Gastroesophageal sphincter (tissue), 4 donors: Measurements from ENCODE around the gene GOLGB1. TPM values are rescaled to one million over a fixed set of nuclear protein-coding genes. Genes with fewer than 3 reads are reported as not detected.

Experiments used
- ATAC-seq: fragments of 150-250 bp; one replicate; pipeline ENCODE4 v1.9.1; 2016; ENCODE audit warnings: mild to moderate bottlenecking, moderate library complexity
- H3K27ac ChIP-seq, 4 donors: fragments of 200-600 bp; sonication (generic) in 3 of 4; 1 replicate in 3 of 4; 2 replicates in 1 of 4; pipeline ENCODE4 v1.5.1; 2016 to 2019
- H3K27me3 ChIP-seq: fragments of 200-600 bp; sonication (generic); one replicate; pipeline ENCODE4 v1.5.1; 2019
- H3K36me3 ChIP-seq, 2 donors: fragments of 200-600 bp; sonication (generic); one replicate each; pipeline ENCODE4 v1.5.1; 2019; ENCODE audit warnings: control low read depth in 1 of 2
- H3K4me1 ChIP-seq, 3 donors: fragments of 200-600 bp; sonication (generic); 1 replicate in 2 of 3; 2 replicates in 1 of 3; pipeline ENCODE4 v1.5.1; 2016 to 2019; ENCODE audit warnings: control low read depth in 2 of 3
- H3K4me3 ChIP-seq, 2 donors: fragments of 200-600 bp; sonication (generic); one replicate each; pipeline ENCODE4 v1.5.1; 2019; ENCODE audit warnings: mild to moderate bottlenecking in 1 of 2, moderate library complexity in 1 of 2
- H3K9me3 ChIP-seq, 3 donors: fragments of 200-600 bp; sonication (generic); one replicate each; pipeline ENCODE4 v1.5.1; 2017 to 2019; ENCODE audit warnings: control low read depth in 2 of 3
- EP300 ChIP-seq: sonication (generic); formaldehyde crosslinking; IDR thresholded peaks from one replicate; pipeline ENCODE4 v1.6.1; 2017; ENCODE audit warnings: antibody characterized with exemption, mild to moderate bottlenecking
- POLR2A ChIP-seq, 2 donors: fragments of 450-650 bp; IDR thresholded peaks; one replicate each; pipeline ENCODE4 v1.6.1; 2017; ENCODE audit warnings: antibody characterized with exemption in 2 of 2, mild to moderate bottlenecking in 2 of 2, moderate library complexity in 1 of 2
- POLR2AphosphoS5 ChIP-seq: sonication (generic); formaldehyde crosslinking; IDR thresholded peaks from one replicate; pipeline ENCODE4 v1.6.1; 2017; ENCODE audit warnings: antibody characterized with exemption
- WGBS, 2 donors: methylation state at CpG; one replicate each; pipeline ENCODE4 v1.1.5; 2018; ENCODE audit warnings: low coverage in 1 of 2; 5-methylcytosine and 5-hydroxymethylcytosine counted together
- total RNA-seq, 4 donors: library from RNA; depleted of rRNA; stranded (reverse); fragments of >200 nt; gene quantifications; one replicate each; pipeline ENCODE4 v1.1.0, GENCODE V29; 2016
- TF ChIP-seq, protein P1 (sequence below), 4 experiments: fragments of 200-600 bp in 2 of 4; fragments of 450-650 bp in 2 of 4; sonication (generic) in 1 of 4; IDR thresholded peaks; one replicate each; pipeline ENCODE4 v1.5.1; 2017 to 2019; ENCODE audit warnings: antibody characterized with exemption in 4 of 4, mild to moderate bottlenecking in 2 of 4, moderate library complexity in 2 of 4

GOLGB1 gene
- total RNA-seq, 4 donors from 2014 or later, result 67.9 to 94.3 (median 76.6) TPM

DNA sequence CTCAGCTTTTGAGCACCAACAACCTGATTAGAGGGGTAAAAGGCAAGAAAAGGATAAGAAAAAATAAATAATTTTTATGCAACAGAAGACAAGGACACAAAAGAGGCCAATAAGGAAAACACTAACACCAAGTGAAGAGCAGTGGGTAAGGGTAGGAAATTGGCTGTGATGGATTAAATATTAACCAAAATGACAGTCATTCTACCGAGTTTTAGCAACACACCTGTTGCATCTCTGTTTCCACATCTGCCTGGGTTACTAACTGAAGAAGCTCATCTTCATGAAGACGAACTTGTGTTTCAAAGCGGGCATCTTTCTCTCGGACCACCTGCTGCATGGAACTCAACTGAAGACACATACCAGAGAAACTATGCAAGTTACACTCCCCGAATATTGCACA lies 30.1 kb downstream of the GOLGB1 start:
- Histone ChIP-seq H3K4me3 (no peak overlapping the region), H3K4me1 (no peaks in the 10 kb centered on the region), H3K27me3 (no peaks in the 10 kb centered on the region), H3K9me3 (no peaks in the 10 kb centered on the region), H3K27ac (no peak overlapping the region), H3K36me3 (peaks cover 30 to 98% of the 10 kb centered on the region in 2 donors)
- TF ChIP-seq POLR2AphosphoS5 (no peak), EP300 (no peak), POLR2A (IDR thresholded peaks at IDR 0.05) (no peak)
- TF ChIP-seq, protein P1, sequence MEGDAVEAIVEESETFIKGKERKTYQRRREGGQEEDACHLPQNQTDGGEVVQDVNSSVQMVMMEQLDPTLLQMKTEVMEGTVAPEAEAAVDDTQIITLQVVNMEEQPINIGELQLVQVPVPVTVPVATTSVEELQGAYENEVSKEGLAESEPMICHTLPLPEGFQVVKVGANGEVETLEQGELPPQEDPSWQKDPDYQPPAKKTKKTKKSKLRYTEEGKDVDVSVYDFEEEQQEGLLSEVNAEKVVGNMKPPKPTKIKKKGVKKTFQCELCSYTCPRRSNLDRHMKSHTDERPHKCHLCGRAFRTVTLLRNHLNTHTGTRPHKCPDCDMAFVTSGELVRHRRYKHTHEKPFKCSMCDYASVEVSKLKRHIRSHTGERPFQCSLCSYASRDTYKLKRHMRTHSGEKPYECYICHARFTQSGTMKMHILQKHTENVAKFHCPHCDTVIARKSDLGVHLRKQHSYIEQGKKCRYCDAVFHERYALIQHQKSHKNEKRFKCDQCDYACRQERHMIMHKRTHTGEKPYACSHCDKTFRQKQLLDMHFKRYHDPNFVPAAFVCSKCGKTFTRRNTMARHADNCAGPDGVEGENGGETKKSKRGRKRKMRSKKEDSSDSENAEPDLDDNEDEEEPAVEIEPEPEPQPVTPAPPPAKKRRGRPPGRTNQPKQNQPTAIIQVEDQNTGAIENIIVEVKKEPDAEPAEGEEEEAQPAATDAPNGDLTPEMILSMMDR (IDR thresholded peaks at IDR 0.05), result no peak
- 92 to 95% methylated on average over 4 to 5 of the region's 5 CpGs for WGBS, 2 donors
- no peak for ATAC-seq

GRCh38 chr3:121718205-121718846 lies 31.2 kb downstream of the GOLGB1 start:
- Histone ChIP-seq H3K4me1 (no peaks in the 10 kb centered on the region), H3K27ac (no peak overlapping the region), H3K36me3 (peaks cover 28 to 98% of the 10 kb centered on the region in 2 donors), H3K9me3 (no peaks in the 10 kb centered on the region), H3K27me3 (no peaks in the 10 kb centered on the region), H3K4me3 (no peak overlapping the region)
- ATAC-seq, result no peak
- TF ChIP-seq, protein P1 (IDR thresholded peaks at IDR 0.05), result no peak
- no peak for TF ChIP-seq EP300
- TF ChIP-seq POLR2A (IDR thresholded peaks at IDR 0.05), result no peak
- TF ChIP-seq POLR2AphosphoS5, result no peak
- WGBS, 2 donors, result 83 to 93% methylated on average over 5 to 6 of the region's 6 CpGs

DNA sequence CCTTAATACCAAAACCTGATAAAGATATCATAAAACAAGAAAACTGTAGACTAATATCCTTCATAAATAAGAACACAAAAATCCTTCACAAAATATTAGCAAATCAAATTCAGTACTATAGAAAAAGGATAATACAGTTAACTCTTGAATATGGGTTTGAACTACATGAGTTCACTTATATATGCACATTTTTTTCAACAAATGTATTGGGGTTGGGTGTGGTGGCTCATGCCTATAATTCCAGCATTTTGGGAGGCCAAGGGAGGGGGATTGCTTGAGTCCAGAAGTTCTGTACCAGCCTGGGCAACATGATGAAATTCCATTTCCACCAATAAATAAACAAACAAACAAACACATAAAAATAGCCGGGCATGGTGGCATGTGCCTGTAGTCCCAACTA lies 39.2 kb downstream of the GOLGB1 start:
- WGBS, 2 donors, result 86% methylated on average over 1 of the region's 1 CpG; no CpG with 5 or more reads in 1 of the 2 donors
- no peak for ATAC-seq
- TF ChIP-seq POLR2AphosphoS5, result no peak
- TF ChIP-seq POLR2A (IDR thresholded peaks at IDR 0.05), result no peak
- no peak for TF ChIP-seq EP300
- TF ChIP-seq, protein P1 (IDR thresholded peaks at IDR 0.05), result no peak
- no peaks in the 10 kb centered on the region for H3K27me3 ChIP-seq
- H3K9me3 ChIP-seq, result no peaks in the 10 kb centered on the region
- H3K36me3 ChIP-seq, result peaks cover 0 to 63% of the 10 kb centered on the region in 2 donors
- no peak overlapping the region for H3K27ac ChIP-seq
- H3K4me1 ChIP-seq, result no peaks in the 10 kb centered on the region
- no peak overlapping the region for H3K4me3 ChIP-seq

- H3K4me1 ChIP-seq, result no peaks in the 10 kb centered on the region
- no peaks in the 10 kb centered on the region for H3K9me3 ChIP-seq
- WGBS, 2 donors, result 94 to 100% methylated on average over 2 of the region's 2 CpGs
- no peak overlapping the region for H3K4me3 ChIP-seq
- peaks cover 0 to 44% of the 10 kb centered on the region in 2 donors for H3K36me3 ChIP-seq
- no peak overlapping the region for H3K27ac ChIP-seq
- TF ChIP-seq, protein P1 (IDR thresholded peaks at IDR 0.05), result no peak
- TF ChIP-seq POLR2AphosphoS5, result no peak
- TF ChIP-seq EP300, result no peak
- no peak for TF ChIP-seq POLR2A (IDR thresholded peaks at IDR 0.05)
- no peaks in the 10 kb centered on the region for H3K27me3 ChIP-seq
- ATAC-seq, result no peak
Measured at GRCh38 chr3:121707531-121708273, 41.8 kb downstream of the GOLGB1 start.
